ENCODE results near the gene CFAP97D2.

DNA sequence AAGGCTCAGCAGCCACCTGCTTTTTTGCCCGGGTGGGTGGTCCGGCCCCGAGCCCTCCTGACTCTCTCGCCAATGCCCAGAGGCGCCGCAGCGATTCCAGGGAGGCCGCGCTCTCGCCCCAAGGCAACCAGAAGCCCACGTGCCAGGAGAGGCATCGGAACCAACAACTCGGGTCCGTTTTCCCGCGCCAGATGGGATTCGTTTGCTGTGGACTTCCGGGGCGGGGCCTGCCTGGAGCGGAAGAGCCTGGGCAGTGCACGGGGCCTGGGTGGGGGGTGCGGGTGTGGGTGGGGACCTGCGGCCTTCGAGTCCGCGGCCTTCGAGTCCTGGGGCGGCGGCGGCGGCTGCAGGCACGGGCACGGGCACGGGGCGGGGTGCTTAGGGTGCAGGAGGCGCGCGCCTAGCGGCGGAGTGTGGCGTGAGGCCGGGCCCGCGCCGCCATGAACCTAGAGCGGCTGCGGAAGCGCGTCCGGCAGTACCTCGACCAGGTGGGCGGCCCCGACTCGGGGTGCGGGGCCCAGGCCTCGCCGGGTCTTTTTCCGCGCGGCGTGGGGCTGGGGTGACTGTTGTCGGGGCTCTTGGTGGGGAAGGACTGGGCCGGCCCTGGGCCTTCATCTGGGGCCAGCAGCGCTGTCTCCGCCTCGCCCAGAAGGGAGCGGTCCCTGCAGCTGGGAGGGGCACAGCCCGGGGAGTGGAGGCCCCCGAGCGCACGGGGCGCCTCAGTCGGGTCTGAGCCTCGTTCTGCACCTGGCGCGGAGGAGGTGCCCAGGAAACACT is 55.8 kb downstream of the CFAP97D2 start, which contains the start of gene CDC16:
- TF ChIP-seq, protein P1, sequence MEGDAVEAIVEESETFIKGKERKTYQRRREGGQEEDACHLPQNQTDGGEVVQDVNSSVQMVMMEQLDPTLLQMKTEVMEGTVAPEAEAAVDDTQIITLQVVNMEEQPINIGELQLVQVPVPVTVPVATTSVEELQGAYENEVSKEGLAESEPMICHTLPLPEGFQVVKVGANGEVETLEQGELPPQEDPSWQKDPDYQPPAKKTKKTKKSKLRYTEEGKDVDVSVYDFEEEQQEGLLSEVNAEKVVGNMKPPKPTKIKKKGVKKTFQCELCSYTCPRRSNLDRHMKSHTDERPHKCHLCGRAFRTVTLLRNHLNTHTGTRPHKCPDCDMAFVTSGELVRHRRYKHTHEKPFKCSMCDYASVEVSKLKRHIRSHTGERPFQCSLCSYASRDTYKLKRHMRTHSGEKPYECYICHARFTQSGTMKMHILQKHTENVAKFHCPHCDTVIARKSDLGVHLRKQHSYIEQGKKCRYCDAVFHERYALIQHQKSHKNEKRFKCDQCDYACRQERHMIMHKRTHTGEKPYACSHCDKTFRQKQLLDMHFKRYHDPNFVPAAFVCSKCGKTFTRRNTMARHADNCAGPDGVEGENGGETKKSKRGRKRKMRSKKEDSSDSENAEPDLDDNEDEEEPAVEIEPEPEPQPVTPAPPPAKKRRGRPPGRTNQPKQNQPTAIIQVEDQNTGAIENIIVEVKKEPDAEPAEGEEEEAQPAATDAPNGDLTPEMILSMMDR (IDR thresholded peaks at IDR 0.05; ENCODE audit: low read length), result no peak
- no peak for TF ChIP-seq EZH2phosphoT487 (IDR thresholded peaks at IDR 0.05; ENCODE audit: low read length)
